Esophagus squamous epithelium (tissue), 5 donors: ENCODE measurements around the gene KRT72. TPM values are rescaled to one million over a fixed set of nuclear protein-coding genes. Genes with fewer than 3 reads are reported as not detected.

ENCODE experiments used
- DNase-seq: peaks from one replicate; lab custom pipeline; 2025; lab: John Stamatoyannopoulos, UW
- H3K27ac ChIP-seq, 4 donors: fragments of 200-600 bp; sonication (generic); one replicate each; pipeline ENCODE4 v1.5.1; 2016 to 2019; ENCODE audit warnings: mild to moderate bottlenecking in 1 of 4
- H3K27me3 ChIP-seq, 4 donors: fragments of 200-600 bp; sonication (generic); 1 replicate in 3 of 4; 2 replicates in 1 of 4; pipeline versions ENCODE4 v1.5.1 to v1.6.0; 2017 to 2021; ENCODE audit warnings: antibody characterized with exemption in 1 of 4
- H3K36me3 ChIP-seq, 3 donors: fragments of 200-600 bp; sonication (generic); one replicate each; pipeline ENCODE4 v1.5.1; 2016 to 2019
- H3K4me1 ChIP-seq, 3 donors: fragments of 200-600 bp; sonication (generic); one replicate each; pipeline ENCODE4 v1.5.1; 2017 to 2019
- H3K4me3 ChIP-seq, 4 donors: fragments of 200-600 bp; sonication (generic); 1 replicate in 3 of 4; 2 replicates in 1 of 4; pipeline ENCODE4 v1.5.1; 2016 to 2019; ENCODE audit warnings: mild to moderate bottlenecking in 2 of 4, moderate library complexity in 1 of 4
- H3K9me3 ChIP-seq, 3 donors: fragments of 200-600 bp; sonication (generic); one replicate each; pipeline ENCODE4 v1.5.1; 2016 to 2019
- POLR2A ChIP-seq, 4 donors: fragments of 450-650 bp; IDR thresholded peaks; one replicate each; pipeline ENCODE4 v1.6.1; 2017; ENCODE audit warnings: antibody characterized with exemption in 4 of 4, mild to moderate bottlenecking in 4 of 4, moderate library complexity in 3 of 4
- WGBS, 2 donors: methylation state at CpG; one replicate each; pipeline ENCODE4 v1.1.5; 2018; 5-methylcytosine and 5-hydroxymethylcytosine counted together
- intact Hi-C: fragments of 100-400 bp; cut with DNase I; formaldehyde crosslinking; loops from one replicate; pipeline ENCODE4 v1.15.0; 2022
- total RNA-seq, 4 donors: library from RNA; depleted of rRNA; stranded (reverse); fragments of >200 nt; gene quantifications; one replicate each; pipeline ENCODE4 v1.1.0, GENCODE V29; 2016
- TF ChIP-seq, protein P1 (sequence below), 6 experiments: fragments of 450-650 bp in 4 of 6; fragments of 200-600 bp in 2 of 6; sonication (generic) in 2 of 6; IDR thresholded peaks; one replicate each; pipeline ENCODE4 v1.5.1; 2016 to 2019; ENCODE audit warnings: antibody characterized with exemption in 6 of 6, mild to moderate bottlenecking in 4 of 6, moderate library complexity in 4 of 6
- donor health status: DM: yes; HTN: yes; CAD: no.

The KRT72 gene
- not detected for total RNA-seq

DNA sequence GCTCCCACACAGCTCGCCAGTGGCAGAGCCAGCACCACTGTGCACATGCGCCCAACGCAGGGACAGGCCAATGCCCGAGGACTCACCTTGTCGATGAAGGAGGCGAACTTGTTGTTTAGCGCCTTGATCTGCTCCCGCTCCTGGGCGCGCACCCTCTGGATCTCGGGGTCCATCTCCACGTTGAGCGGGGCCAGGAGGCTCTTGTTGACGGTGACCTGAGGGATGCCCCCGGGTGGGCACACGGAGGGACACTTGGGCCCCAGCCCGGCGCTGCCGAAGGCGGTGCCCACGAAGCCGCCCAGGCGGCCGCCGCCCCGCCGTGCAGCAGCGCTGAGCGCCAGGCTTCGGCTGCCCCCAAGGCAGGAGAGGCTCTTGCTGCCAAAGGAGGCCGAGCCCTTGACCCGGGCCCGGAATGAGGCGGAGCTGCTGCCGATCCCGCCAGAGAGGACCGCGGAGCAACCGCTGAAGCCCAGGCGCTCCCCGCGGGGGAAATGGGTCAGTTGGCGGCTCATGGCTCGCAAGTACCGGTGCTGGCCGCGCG, at the start of gene KRT72:
KRT72 (minus strand) TSS at position 523 of the 541 bp plus-strand sequence; CDS start at position 512, 11 bp downstream.
- Histone ChIP-seq H3K36me3 (no peaks in the 10 kb centered on the region), H3K9me3 (no peaks in the 10 kb centered on the region), H3K27ac (no peak within 1 kb of the TSS), H3K27me3 (peaks cover 0 to 51% (median 2%) of the 10 kb centered on the region in 4 donors), H3K4me3 (no peak within 1 kb of the TSS), H3K4me1 (peaks cover 0 to 8% (median 0%) of the 10 kb centered on the region in 3 donors)
- TF ChIP-seq, protein P1, sequence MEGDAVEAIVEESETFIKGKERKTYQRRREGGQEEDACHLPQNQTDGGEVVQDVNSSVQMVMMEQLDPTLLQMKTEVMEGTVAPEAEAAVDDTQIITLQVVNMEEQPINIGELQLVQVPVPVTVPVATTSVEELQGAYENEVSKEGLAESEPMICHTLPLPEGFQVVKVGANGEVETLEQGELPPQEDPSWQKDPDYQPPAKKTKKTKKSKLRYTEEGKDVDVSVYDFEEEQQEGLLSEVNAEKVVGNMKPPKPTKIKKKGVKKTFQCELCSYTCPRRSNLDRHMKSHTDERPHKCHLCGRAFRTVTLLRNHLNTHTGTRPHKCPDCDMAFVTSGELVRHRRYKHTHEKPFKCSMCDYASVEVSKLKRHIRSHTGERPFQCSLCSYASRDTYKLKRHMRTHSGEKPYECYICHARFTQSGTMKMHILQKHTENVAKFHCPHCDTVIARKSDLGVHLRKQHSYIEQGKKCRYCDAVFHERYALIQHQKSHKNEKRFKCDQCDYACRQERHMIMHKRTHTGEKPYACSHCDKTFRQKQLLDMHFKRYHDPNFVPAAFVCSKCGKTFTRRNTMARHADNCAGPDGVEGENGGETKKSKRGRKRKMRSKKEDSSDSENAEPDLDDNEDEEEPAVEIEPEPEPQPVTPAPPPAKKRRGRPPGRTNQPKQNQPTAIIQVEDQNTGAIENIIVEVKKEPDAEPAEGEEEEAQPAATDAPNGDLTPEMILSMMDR (IDR thresholded peaks at IDR 0.05): no peak
- TF ChIP-seq POLR2A (IDR thresholded peaks at IDR 0.05): no peak
- 44 to 51% methylated on average over 8 to 11 of the region's 48 CpGs for WGBS, 2 donors
- DNase-seq: no peak
- intact Hi-C loops: no loop called here

GRCh38 chr12:52650520-52651081, 49.3 kb upstream of the KRT72 start:
- no peak overlapping the region for H3K27ac ChIP-seq
- H3K4me3 ChIP-seq: peak overlapping the region in 1 of 4 donors; percentile 2
- WGBS, 2 donors: 31 to 39% methylated on average over 9 to 11 of the region's 12 CpGs
- H3K36me3 ChIP-seq: no peaks in the 10 kb centered on the region
- no peaks in the 10 kb centered on the region for H3K9me3 ChIP-seq
- no peak for DNase-seq
- TF ChIP-seq, protein P1 (IDR thresholded peaks at IDR 0.05): no peak
- TF ChIP-seq POLR2A (IDR thresholded peaks at IDR 0.05): no peak
- H3K27me3 ChIP-seq: peaks cover 0 to 11% (median 0%) of the 10 kb centered on the region in 4 donors
- peaks cover 0 to 28% (median 4%) of the 10 kb centered on the region in 3 donors for H3K4me1 ChIP-seq
- intact Hi-C loops: no loop called here

DNA sequence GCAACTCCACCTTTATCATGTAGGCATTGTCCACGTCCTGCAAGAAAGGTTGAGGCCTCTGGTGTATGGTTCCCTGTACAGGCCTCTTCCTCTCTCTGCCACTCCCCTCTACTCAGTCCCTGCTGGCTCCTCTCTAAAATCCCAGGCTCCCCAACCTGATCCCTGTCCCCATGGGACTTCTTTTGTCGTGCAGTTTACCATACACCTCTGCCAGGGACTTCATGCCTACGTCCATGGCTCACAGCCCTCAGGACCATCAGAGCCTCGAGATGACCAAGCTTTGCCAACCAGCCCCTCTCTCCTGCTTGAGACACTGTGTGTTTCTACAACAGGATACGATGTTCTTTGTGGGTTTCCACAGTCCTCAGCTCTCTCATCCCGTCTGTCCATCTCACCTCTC, 47.8 kb upstream of the KRT72 start:
- Histone ChIP-seq H3K4me1 (peaks cover 0 to 20% (median 4%) of the 10 kb centered on the region in 3 donors), H3K27ac (no peak overlapping the region), H3K4me3 (no peak overlapping the region), H3K9me3 (no peaks in the 10 kb centered on the region), H3K27me3 (peaks cover 0 to 3% (median 0%) of the 10 kb centered on the region in 4 donors), H3K36me3 (no peaks in the 10 kb centered on the region)
- 70 to 80% methylated on average over 6 of the region's 6 CpGs for WGBS, 2 donors
- TF ChIP-seq, protein P1 (IDR thresholded peaks at IDR 0.05): no peak
- TF ChIP-seq POLR2A (IDR thresholded peaks at IDR 0.05): no peak
- no peak for DNase-seq
- intact Hi-C loops: no loop called here

- DNase-seq: no peak
- Histone ChIP-seq H3K27me3 (peaks cover 0 to 5% (median 0%) of the 10 kb centered on the region in 4 donors), H3K4me3 (no peak overlapping the region), H3K27ac (no peak overlapping the region), H3K4me1 (peaks cover 0 to 20% (median 4%) of the 10 kb centered on the region in 3 donors), H3K9me3 (no peaks in the 10 kb centered on the region), H3K36me3 (no peaks in the 10 kb centered on the region)
- WGBS, 2 donors: 91 to 95% methylated on average over 3 to 6 of the region's 8 CpGs
- intact Hi-C loops: no loop called here
- TF ChIP-seq, protein P1 (IDR thresholded peaks at IDR 0.05): no peak
- no peak for TF ChIP-seq POLR2A (IDR thresholded peaks at IDR 0.05)
Observed at GRCh38 chr12:52648012-52648550, 46.8 kb upstream of the KRT72 start.

DNA sequence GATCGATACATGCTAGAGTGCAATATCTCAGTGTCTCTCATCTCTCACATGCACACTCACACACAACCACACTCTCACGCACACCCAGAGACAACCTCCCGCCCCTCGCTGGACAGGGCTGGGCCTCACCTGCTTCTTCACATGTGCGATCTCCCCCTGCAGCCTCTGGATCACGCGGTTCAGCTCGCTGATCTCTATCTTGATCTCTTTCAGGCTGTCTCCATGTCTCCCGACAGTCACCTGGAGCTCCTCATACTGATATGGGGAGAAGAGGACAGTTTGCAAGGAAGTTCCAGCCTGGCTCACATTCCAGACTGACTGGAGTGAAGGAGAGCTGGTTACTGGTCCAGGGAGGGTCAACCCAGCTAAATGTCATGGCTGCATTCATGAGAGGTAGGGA, 46.3 kb upstream of the KRT72 start:
- intact Hi-C loops: no loop called here
- DNase-seq: no peak
- 90 to 94% methylated on average over 8 to 9 of the region's 9 CpGs for WGBS, 2 donors

More for the DNA sequence above, 46.3 kb upstream of the KRT72 start:
- Histone ChIP-seq H3K27ac (no peak overlapping the region), H3K4me3 (no peak overlapping the region), H3K27me3 (peaks cover 0 to 6% (median 0%) of the 10 kb centered on the region in 4 donors), H3K36me3 (no peaks in the 10 kb centered on the region), H3K4me1 (peaks cover 0 to 20% (median 4%) of the 10 kb centered on the region in 3 donors), H3K9me3 (no peaks in the 10 kb centered on the region)
- TF ChIP-seq, protein P1 (IDR thresholded peaks at IDR 0.05): no peak
- TF ChIP-seq POLR2A (IDR thresholded peaks at IDR 0.05): no peak
